ENCODE data around the gene MZT2B.
"Not testable (repeated sequence)": the region's sequence is repeated elsewhere in the genome, so short reads cannot be mapped to it uniquely, and the experiment has no call there.

GRCh38 chr2:130188958-130189357 lies 6.9 kb downstream of the MZT2B start:
- not testable (repeated sequence) for TF ChIP-seq POLR2A (IDR thresholded peaks at IDR 0.05); CTCF (IDR thresholded peaks at IDR 0.05); POLR2AphosphoS5 (IDR thresholded peaks at IDR 0.05; ENCODE audit: insufficient read depth in 1 of 2, low read depth in 1 of 2)
